ENCODE results near the gene SGCE. TPM values are rescaled to one million over a fixed set of nuclear protein-coding genes. Genes with fewer than 3 reads are reported as not detected.

The SGCE gene
- total and polyA plus RNA-seq, 8 donors, result 9.8 to 38.5 (median 15.8) TPM

DNA sequence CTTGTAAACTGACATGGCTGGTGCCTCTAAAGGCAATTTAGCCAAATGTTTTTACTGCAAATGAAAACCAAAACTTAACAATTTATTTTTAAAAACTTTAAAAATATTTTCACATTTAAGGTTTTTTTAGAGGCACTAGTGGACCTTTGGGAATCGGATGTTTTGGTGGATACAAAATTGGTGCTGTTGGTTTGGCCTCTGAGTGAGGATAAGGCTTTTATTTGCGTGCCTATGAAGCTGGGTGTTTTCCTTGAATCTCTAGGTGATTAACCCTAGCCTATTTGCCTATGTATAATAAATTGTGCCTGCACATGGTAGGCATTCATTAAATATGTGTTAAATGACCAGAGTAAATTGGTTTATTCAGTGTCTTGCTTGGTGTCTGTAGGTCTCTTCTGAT lies 2.9 kb upstream of the SGCE start:
- TF ChIP-seq, protein P1, sequence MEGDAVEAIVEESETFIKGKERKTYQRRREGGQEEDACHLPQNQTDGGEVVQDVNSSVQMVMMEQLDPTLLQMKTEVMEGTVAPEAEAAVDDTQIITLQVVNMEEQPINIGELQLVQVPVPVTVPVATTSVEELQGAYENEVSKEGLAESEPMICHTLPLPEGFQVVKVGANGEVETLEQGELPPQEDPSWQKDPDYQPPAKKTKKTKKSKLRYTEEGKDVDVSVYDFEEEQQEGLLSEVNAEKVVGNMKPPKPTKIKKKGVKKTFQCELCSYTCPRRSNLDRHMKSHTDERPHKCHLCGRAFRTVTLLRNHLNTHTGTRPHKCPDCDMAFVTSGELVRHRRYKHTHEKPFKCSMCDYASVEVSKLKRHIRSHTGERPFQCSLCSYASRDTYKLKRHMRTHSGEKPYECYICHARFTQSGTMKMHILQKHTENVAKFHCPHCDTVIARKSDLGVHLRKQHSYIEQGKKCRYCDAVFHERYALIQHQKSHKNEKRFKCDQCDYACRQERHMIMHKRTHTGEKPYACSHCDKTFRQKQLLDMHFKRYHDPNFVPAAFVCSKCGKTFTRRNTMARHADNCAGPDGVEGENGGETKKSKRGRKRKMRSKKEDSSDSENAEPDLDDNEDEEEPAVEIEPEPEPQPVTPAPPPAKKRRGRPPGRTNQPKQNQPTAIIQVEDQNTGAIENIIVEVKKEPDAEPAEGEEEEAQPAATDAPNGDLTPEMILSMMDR (IDR thresholded peaks at IDR 0.05), result no peak
- no peak for FAIRE-seq
- Histone ChIP-seq H3K27ac (peak overlapping the region in 2 of 4 donors; percentile 1 to 37), H3K27me3 (peaks cover 0 to 15% (median 1%) of the 10 kb centered on the region in 4 donors), H3K4me3 (peak overlapping the region in 1 of 4 donors; percentile 52), H3K36me3 (no peaks in the 10 kb centered on the region), H3K9me3 (no peaks in the 10 kb centered on the region), H3K4me1 (peaks cover 0 to 7% (median 0%) of the 10 kb centered on the region in 3 donors)
- DNase-seq, result no peak
- no peak for ATAC-seq
- 50 to 51% methylated on average over 2 of the region's 2 CpGs for WGBS, 2 donors
- intact Hi-C loops (cut with DNase I), result no loop called here

DNA sequence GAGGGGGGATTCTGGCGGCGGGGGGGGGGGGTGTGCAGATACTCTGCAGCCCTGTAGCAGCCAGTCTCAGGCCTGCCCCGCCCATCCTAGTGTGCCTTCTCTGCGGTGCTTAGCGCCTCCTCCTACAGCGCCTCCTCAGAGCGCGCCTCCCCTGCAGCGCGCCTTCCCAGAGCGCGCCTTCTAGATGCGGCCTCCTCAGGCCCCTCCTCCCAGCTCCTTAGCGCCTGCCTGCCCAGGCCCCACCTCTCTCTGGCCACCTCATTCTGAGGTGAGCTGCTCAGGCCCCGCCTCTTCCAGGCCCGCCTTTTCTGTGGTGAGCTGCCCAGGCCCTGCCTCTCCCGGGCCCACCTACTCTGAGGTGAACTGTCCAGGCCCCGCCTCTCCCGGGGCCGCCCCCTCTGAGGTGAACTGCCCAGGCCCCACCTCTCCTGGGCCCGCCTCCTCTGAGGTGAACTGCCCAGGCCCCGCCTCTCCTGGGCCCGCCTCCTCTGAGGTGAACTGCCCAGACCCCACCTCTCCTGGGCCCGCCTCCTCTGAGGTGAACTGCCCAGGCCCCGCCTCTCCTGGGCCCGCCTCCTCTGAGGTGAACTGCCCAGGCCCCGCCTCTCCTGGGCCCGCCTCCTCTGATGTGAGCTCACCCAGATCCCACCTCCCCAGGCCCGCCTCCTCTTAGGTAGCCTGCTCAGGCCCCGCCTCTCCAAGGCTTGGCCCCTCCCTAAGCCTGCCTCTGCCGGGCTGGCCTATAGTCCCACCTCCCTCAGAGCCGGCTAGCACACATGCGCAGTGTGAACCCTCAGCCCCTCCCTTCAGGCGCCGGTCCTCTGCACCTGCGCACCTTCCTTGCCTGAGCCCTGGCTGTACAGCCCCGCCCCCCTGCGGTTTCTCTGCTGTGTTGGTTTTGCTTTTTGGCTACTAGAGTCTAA lies 2.1 kb upstream of the SGCE start:
- Histone ChIP-seq H3K4me3 (peak overlapping the region in 3 of 4 donors; percentile 7 to 52 (median 40)), H3K9me3 (no peaks in the 10 kb centered on the region), H3K36me3 (no peaks in the 10 kb centered on the region), H3K27ac (peak overlapping the region in 1 of 4 donors; percentile 37), H3K27me3 (peaks cover 0 to 23% (median 3%) of the 10 kb centered on the region in 4 donors), H3K4me1 (peaks cover 0 to 7% (median 0%) of the 10 kb centered on the region in 3 donors)
- DNase-seq, result peak; percentile 92 to 99 (median 96)
- intact Hi-C loops (cut with DNase I), result no loop called here
- peak; percentile 39 for FAIRE-seq
- peak; percentile 84 to 88 (median 86) for ATAC-seq
- WGBS, 2 donors, result 44 to 56% methylated on average over 33 to 37 of the region's 38 CpGs
- TF ChIP-seq, protein P1 (IDR thresholded peaks at IDR 0.05), result no peak

DNA sequence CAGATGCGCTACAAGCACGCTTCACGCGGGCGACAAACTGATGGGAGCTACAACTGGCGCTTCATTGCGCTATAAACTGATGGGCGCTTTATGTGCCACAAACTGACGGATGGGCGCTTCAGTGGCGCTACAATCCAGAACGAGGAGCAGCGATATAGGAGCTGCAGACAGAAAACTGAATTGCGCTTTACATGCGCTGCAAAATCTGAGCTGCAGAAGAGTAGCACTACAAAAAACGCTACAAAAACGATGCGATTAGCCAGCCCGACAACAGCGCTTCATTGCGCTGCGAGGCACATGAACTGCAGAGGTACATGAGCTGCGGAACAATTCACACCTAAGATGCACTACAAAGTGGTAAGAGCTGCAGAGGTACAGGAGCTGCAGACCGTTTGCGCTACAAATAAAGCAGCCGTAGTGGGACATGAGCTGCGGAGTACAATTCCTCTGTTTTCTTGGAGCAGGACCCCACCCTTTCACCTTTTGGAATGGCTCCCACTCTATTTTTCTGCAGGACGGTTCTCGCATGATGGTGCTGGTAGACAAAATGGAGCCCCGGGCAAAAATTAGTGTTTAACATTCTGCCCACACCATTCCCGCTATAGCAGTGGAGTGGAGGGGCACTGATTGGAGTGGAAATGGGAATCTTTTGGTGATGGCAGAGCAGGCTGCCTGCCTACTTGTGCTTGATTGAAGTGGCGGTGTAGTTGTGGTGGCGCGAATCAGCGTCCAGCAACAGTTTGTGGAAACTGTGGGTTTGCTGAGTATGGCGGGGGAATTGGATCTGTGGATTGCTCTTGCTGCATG lies 1.2 kb upstream of the SGCE start:
- DNase-seq (peak in 2 of 6 donors; percentile 24 to 32), ATAC-seq (no peak), FAIRE-seq (no peak)
- H3K4me3 ChIP-seq, result peak overlapping the region in 3 of 4 donors; percentile 29 to 52 (median 40)
- no peaks in the 10 kb centered on the region for H3K9me3 ChIP-seq
- 52 to 54% methylated on average over 36 of the region's 36 CpGs for WGBS, 2 donors
- no peaks in the 10 kb centered on the region for H3K36me3 ChIP-seq
- TF ChIP-seq, protein P1 (IDR thresholded peaks at IDR 0.05), result no peak
- H3K27me3 ChIP-seq, result peaks cover 0 to 27% (median 4%) of the 10 kb centered on the region in 4 donors
- H3K4me1 ChIP-seq, result peaks cover 0 to 7% (median 0%) of the 10 kb centered on the region in 3 donors
- H3K27ac ChIP-seq, result no peak overlapping the region
- intact Hi-C loops (cut with DNase I), result no loop called here

DNA sequence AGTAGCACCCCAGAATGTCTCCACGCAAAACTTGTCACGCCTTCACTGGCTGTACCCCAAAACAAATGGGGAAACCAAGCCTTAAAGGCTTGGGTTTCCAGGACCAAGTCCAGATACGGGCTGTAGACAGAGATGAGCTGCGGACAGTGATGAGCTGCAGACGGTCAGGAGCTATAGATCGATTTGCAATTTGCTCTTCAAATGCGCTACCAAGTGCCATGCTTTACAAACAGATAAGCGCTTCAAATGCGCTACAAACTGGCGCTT lies 658 bp upstream of the SGCE start:
- Histone ChIP-seq H3K4me3 (peak overlapping the region in 3 of 4 donors; percentile 29 to 52 (median 40)), H3K27ac (no peak overlapping the region), H3K9me3 (no peaks in the 10 kb centered on the region), H3K36me3 (no peaks in the 10 kb centered on the region), H3K27me3 (peaks cover 0 to 27% (median 5%) of the 10 kb centered on the region in 4 donors), H3K4me1 (peaks cover 0 to 7% (median 0%) of the 10 kb centered on the region in 3 donors)
- no peak for FAIRE-seq
- WGBS, 2 donors, result 51 to 55% methylated on average over 10 of the region's 10 CpGs
- no peak for ATAC-seq
- TF ChIP-seq, protein P1 (IDR thresholded peaks at IDR 0.05), result no peak
- peak in 1 of 6 donors; percentile 15 for DNase-seq
- intact Hi-C loops (cut with DNase I), result no loop called here
